IMR-90 (cell line): ENCODE measurements around the gene BMP7. TPM values are rescaled to one million over a fixed set of nuclear protein-coding genes. Genes with fewer than 3 reads are reported as not detected.

Experiments used
- ATAC-seq: fragments of 200-7000 bp; cut with Tn5 transposase; 2 replicates; pipeline ENCODE4 v1.9.1; 2020; ENCODE audit warnings: low read depth, mild to moderate bottlenecking, moderate library complexity
- BruUV-seq: library from RNA; stranded (reverse); fragments of 400-500 nt; replicated peaks from 2 replicates; lab custom pipeline; 2021; lab: Mats Ljungman, UMichigan
- CTCF ChIA-PET: fragments of 300-600 bp; formaldehyde crosslinking; extraction: SDS; loops from one replicate; lab custom pipeline; 2021; ENCODE audit warnings: antibody characterized with exemption; lab: Yijun Ruan, JAX
- POLR2A ChIA-PET: fragments of 300-600 bp; sonication (Branson Sonifier 250); formaldehyde crosslinking; loops from one replicate; lab custom pipeline; 2022; ENCODE audit warnings: antibody characterized with exemption; ENCODE audit not compliant: unreplicated experiment; lab: Charles Lee
- DNase-seq: peaks from one replicate; pipeline ENCODE4 v3.0.0; 2013
- H2AFZ ChIP-seq: replicated peaks from 2 replicates; pipeline ENCODE3; 2013; ENCODE audit warnings: low read length, mild to moderate bottlenecking; ENCODE audit not compliant: poor library complexity
- H2AK5ac ChIP-seq: 2 replicates; pipeline ENCODE4 v1.6.1; 2013; ENCODE audit warnings: low read depth, low read length, inconsistent platforms
- H2AK9ac ChIP-seq: replicated peaks from 2 replicates; pipeline ENCODE3; 2013; ENCODE audit warnings: mild to moderate bottlenecking, low read depth, low read length, moderate library complexity; ENCODE audit not compliant: poor library complexity
- H2BK120ac ChIP-seq: 2 replicates; pipeline ENCODE4 v1.6.1; 2013; ENCODE audit warnings: low read depth, low read length, inconsistent platforms
- H2BK15ac ChIP-seq: 3 replicates; pipeline ENCODE4 v1.6.1; 2013; ENCODE audit warnings: low read depth, low read length, inconsistent platforms
- H2BK20ac ChIP-seq: 2 replicates; pipeline ENCODE4 v1.6.1; 2013; ENCODE audit warnings: low read depth, mild to moderate bottlenecking, inconsistent platforms, low read length, moderate library complexity
- H2BK5ac ChIP-seq: 2 replicates; pipeline ENCODE4 v1.6.1; 2013; ENCODE audit warnings: mild to moderate bottlenecking, low read depth, low read length, inconsistent platforms; ENCODE audit not compliant: poor library complexity, severe bottlenecking
- H3K14ac ChIP-seq: replicated peaks from 2 replicates; pipeline ENCODE4 v1.6.1; 2013; ENCODE audit warnings: low read depth, low read length, inconsistent platforms
- H3K18ac ChIP-seq: 2 replicates; pipeline ENCODE4 v1.6.1; 2013; ENCODE audit warnings: low read depth, low read length, control low read depth
- H3K23ac ChIP-seq: 2 replicates; pipeline ENCODE4 v1.6.1; 2013; ENCODE audit warnings: low read depth, low read length, inconsistent platforms
- H3K27ac ChIP-seq: 2 replicates; pipeline ENCODE4 v1.5.1; 2013; ENCODE audit warnings: mild to moderate bottlenecking, control low read depth, low read length; ENCODE audit not compliant: insufficient read depth
- H3K27me3 ChIP-seq: 2 replicates; pipeline ENCODE4 v1.6.1; 2013; ENCODE audit warnings: low read length; ENCODE audit not compliant: control insufficient read depth, insufficient read depth
- H3K36me3 ChIP-seq: 2 replicates; pipeline ENCODE4 v1.6.1; 2013; ENCODE audit warnings: low read length, mixed read lengths; ENCODE audit not compliant: control insufficient read depth, insufficient read depth
- H3K4ac ChIP-seq: 2 replicates; pipeline ENCODE4 v1.6.1; 2013; ENCODE audit warnings: low read depth, low read length, inconsistent platforms
- H3K4me1 ChIP-seq: 2 replicates; pipeline ENCODE4 v1.6.1; 2013; ENCODE audit warnings: low read length, mixed read lengths; ENCODE audit not compliant: control insufficient read depth, insufficient read depth
- H3K4me2 ChIP-seq: 2 replicates; pipeline ENCODE4 v1.6.1; 2013; ENCODE audit warnings: low read depth, mild to moderate bottlenecking, control low read depth, low read length, moderate library complexity
- H3K4me3 ChIP-seq: 2 replicates; pipeline ENCODE4 v1.5.1; 2013; ENCODE audit warnings: low read depth, mild to moderate bottlenecking, control low read depth, low read length, moderate library complexity; ENCODE audit not compliant: insufficient read depth
- H3K56ac ChIP-seq: 2 replicates; pipeline ENCODE4 v1.6.1; 2013; ENCODE audit warnings: low read length, inconsistent platforms; ENCODE audit not compliant: insufficient read depth; ENCODE audit errors: extremely low read depth
- H3K79me1 ChIP-seq, 2 experiments: 2 replicates each; pipeline ENCODE4 v1.6.1; 2013; ENCODE audit warnings: low read length in 2 of 2, inconsistent platforms in 1 of 2, low read depth in 1 of 2
- H3K9ac ChIP-seq: 2 replicates; pipeline ENCODE4 v1.6.1; 2013; ENCODE audit warnings: low read depth, low read length, control low read depth
- H3K9me1 ChIP-seq: 2 replicates; pipeline ENCODE4 v1.6.1; 2013; ENCODE audit warnings: low read length, inconsistent platforms; ENCODE audit not compliant: insufficient read depth
- H3K9me3 ChIP-seq: 2 replicates; pipeline ENCODE4 v1.6.1; 2013; ENCODE audit warnings: low read length; ENCODE audit not compliant: control insufficient read depth, insufficient read depth
- H4K20me1 ChIP-seq: 2 replicates; pipeline ENCODE4 v1.6.1; 2013; ENCODE audit warnings: low read length, inconsistent platforms; ENCODE audit not compliant: insufficient read depth
- H4K5ac ChIP-seq: 2 replicates; pipeline ENCODE4 v1.6.1; 2013; ENCODE audit warnings: mild to moderate bottlenecking, low read depth, low read length, control low read depth
- H4K8ac ChIP-seq, 2 experiments: 2 replicates each; pipeline ENCODE4 v1.6.1; 2013; ENCODE audit warnings: low read depth in 2 of 2, low read length in 2 of 2, control low read depth in 1 of 2, inconsistent platforms in 1 of 2
- H4K91ac ChIP-seq: 2 replicates; pipeline ENCODE4 v1.6.1; 2013; ENCODE audit warnings: low read depth, low read length, inconsistent platforms; ENCODE audit not compliant: insufficient read depth
- BHLHE40 ChIP-seq: fragments of 150-350 bp; IDR thresholded peaks from 2 replicates; pipeline ENCODE4 v1.6.1; 2016; ENCODE audit warnings: mild to moderate bottlenecking, low read depth, low read length
- CEBPB ChIP-seq: IDR thresholded peaks from 2 replicates; pipeline ENCODE4 v1.6.1; 2012; ENCODE audit warnings: low read depth, low read length, improper control_type of control experiment
- CHD1 ChIP-seq: IDR thresholded peaks from 2 replicates; pipeline ENCODE4 v1.6.1; 2012; ENCODE audit warnings: low read depth, low read length, improper control_type of control experiment
- FOS ChIP-seq: fragments of 150-350 bp; IDR thresholded peaks from 2 replicates; pipeline ENCODE4 v1.6.1; 2016; ENCODE audit warnings: low read depth, low read length
- MAFK ChIP-seq: IDR thresholded peaks from 2 replicates; pipeline ENCODE4 v1.6.1; 2012; ENCODE audit warnings: low read depth, low read length, improper control_type of control experiment
- MAZ ChIP-seq: IDR thresholded peaks from 2 replicates; pipeline ENCODE4 v1.6.1; 2012; ENCODE audit warnings: low read depth, mild to moderate bottlenecking, low read length, improper control_type of control experiment, moderate library complexity, borderline replicate concordance
- MXI1 ChIP-seq: IDR thresholded peaks from 2 replicates; pipeline ENCODE4 v1.6.1; 2012; ENCODE audit warnings: low read depth, mild to moderate bottlenecking, low read length, moderate library complexity, borderline replicate concordance
- NFE2L2 ChIP-seq: fragments of 150-350 bp; IDR thresholded peaks from 2 replicates; pipeline ENCODE4 v1.6.1; 2016; ENCODE audit warnings: low read depth, mild to moderate bottlenecking, low read length
- POLR2A ChIP-seq: IDR thresholded peaks from 2 replicates; pipeline ENCODE4 v1.6.1; 2012; ENCODE audit warnings: mild to moderate bottlenecking, low read depth, low read length
- RAD21 ChIP-seq: IDR thresholded peaks from 2 replicates; pipeline ENCODE4 v1.6.1; 2012; ENCODE audit warnings: low read length, improper control_type of control experiment
- RCOR1 ChIP-seq: IDR thresholded peaks from 2 replicates; pipeline ENCODE4 v1.6.1; 2012; ENCODE audit warnings: mild to moderate bottlenecking, low read length, improper control_type of control experiment; ENCODE audit not compliant: insufficient replicate concordance
- RFX5 ChIP-seq: IDR thresholded peaks from 2 replicates; pipeline ENCODE4 v1.8.0; 2012; ENCODE audit warnings: low read depth, mild to moderate bottlenecking, low read length, moderate library complexity
- SMC3 ChIP-seq: fragments of 150-350 bp; IDR thresholded peaks from 2 replicates; pipeline ENCODE4 v1.6.1; 2016; ENCODE audit warnings: low read depth, mild to moderate bottlenecking, antibody characterized with exemption, low read length, moderate library complexity
- WGBS, 2 experiments: methylation state at CpG; one replicate each; pipeline versions ENCODE4 v1.1.5 to v1.1.7; 2013; ENCODE audit warnings: missing lambda C conversion rate in 2 of 2; ENCODE audit not compliant: insufficient read length in 1 of 2; ENCODE audit errors: extremely low coverage in 2 of 2; 5-methylcytosine and 5-hydroxymethylcytosine counted together
- dilution Hi-C: fragments of 300-500 bp; cut with HindIII; formaldehyde crosslinking; loops from one replicate; pipeline ENCODE4 v1.14.3; 2018; ENCODE audit warnings: low sequenced_read_pairs; ENCODE audit not compliant: unreplicated experiment
- in situ Hi-C: fragments of 300-500 bp; cut with MboI; formaldehyde crosslinking; loops from 3 replicates; pipeline ENCODE4 v1.14.3; 2019; ENCODE audit warnings: low sequenced_read_pairs, inconsistent platforms, mixed read lengths
- intact Hi-C: fragments of 100-400 bp; cut with micrococcal nuclease; formaldehyde crosslinking; loops from 2 replicates; pipeline ENCODE4 v1.10.0; 2022
- polyA plus RNA-seq, 3 experiments: library from polyadenylated mRNA; depleted of rRNA; stranded (reverse); fragments of >200 nt; gene quantifications; 2 replicates each; pipeline ENCODE4 v1.2.3, GENCODE V29; 2012; ENCODE audit warnings: low replicate concordance in 1 of 3
- total RNA-seq: library from RNA; depleted of rRNA; stranded (reverse); fragments of >200 nt; gene quantifications from 2 replicates; pipeline ENCODE4 v1.2.3, GENCODE V29; 2012
- TF ChIP-seq, protein P1 (sequence below): fragments of 150-350 bp; IDR thresholded peaks from 2 replicates; pipeline ENCODE4 v1.6.1; 2017; ENCODE audit warnings: mild to moderate bottlenecking, antibody characterized with exemption, low read length, low read depth
- TF ChIP-seq, protein P2 (sequence below): conservative IDR thresholded peaks from 2 replicates; pipeline ENCODE4 v1.5.1; 2012; ENCODE audit warnings: mild to moderate bottlenecking, low read depth, low read length, improper control_type of control experiment
- TF ChIP-seq, protein P3 (sequence below): fragments of 150-350 bp; IDR thresholded peaks from 2 replicates; pipeline ENCODE4 v1.6.1; 2016; ENCODE audit warnings: low read depth, mild to moderate bottlenecking, low read length, moderate library complexity, borderline replicate concordance

BMP7 gene
- total and polyA plus RNA-seq, 2 of the 4 experiments (the other 2 are of a cell fraction), result not detected

DNA sequence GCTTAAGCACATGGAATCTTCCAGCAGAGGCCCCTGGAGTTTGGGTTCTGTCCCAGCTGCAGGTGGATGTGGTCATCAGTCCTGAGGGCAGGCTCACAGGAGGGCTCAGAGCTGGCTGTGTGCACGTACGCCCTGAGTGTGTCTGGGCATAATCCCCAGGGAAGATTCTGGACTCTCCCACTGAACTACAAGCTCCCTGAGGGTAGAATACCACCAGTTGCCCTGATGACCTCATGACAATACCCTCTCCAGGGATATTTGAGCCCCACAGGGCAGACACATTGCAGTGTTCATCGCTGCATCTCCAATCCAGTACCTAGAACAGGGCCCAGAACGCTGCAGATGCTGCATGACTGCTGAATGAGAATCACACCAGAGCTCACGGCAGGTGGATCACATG is 92.5 kb downstream of the BMP7 start:
- 67% methylated on average over 3 of the region's 5 CpGs; no CpG with 5 or more reads in 1 of the 2 experiments for WGBS, 2 experiments
- no peak for ATAC-seq
- in situ Hi-C loops (no loop called here), dilution Hi-C loops (no loop called here), intact Hi-C loops (no loop called here)
- DNase-seq, result no peak
- ChIA-PET POLR2A (no interaction called here), CTCF (no interaction called here)
- no TSS peak for BruUV-seq
- H3K18ac ChIP-seq, result no peak overlapping the region
- no peak overlapping the region for H3K27ac ChIP-seq
- no peak overlapping the region for H4K91ac ChIP-seq
- H2BK20ac ChIP-seq, result no peak overlapping the region
- no peak overlapping the region for H2BK5ac ChIP-seq
- H3K4ac ChIP-seq, result no peak overlapping the region
- H3K9me3 ChIP-seq, result peaks cover 28% of the 10 kb centered on the region
- H3K79me1 ChIP-seq, result no peaks in the 10 kb centered on the region
- no peaks in the 10 kb centered on the region for H3K27me3 ChIP-seq
- no peak overlapping the region for H3K4me3 ChIP-seq
- H3K9me1 ChIP-seq, result no peaks in the 10 kb centered on the region
- no peak overlapping the region for H4K5ac ChIP-seq
- H3K9ac ChIP-seq, result no peak overlapping the region
- H3K4me2 ChIP-seq, result no peak overlapping the region
- no peaks in the 10 kb centered on the region for H3K4me1 ChIP-seq
- no peaks in the 10 kb centered on the region for H4K20me1 ChIP-seq
- no peak overlapping the region for H2AFZ ChIP-seq
- no peak overlapping the region for H3K14ac ChIP-seq
- H4K8ac ChIP-seq, result no peak overlapping the region
- no peak overlapping the region for H3K23ac ChIP-seq
- no peak overlapping the region for H2AK9ac ChIP-seq
- H3K56ac ChIP-seq, result no peak overlapping the region
- H3K36me3 ChIP-seq, result no peaks in the 10 kb centered on the region
- H2BK120ac ChIP-seq, result no peak overlapping the region
- no peak overlapping the region for H2AK5ac ChIP-seq
- no peak overlapping the region for H2BK15ac ChIP-seq
- no peak for TF ChIP-seq CEBPB
- no peak for TF ChIP-seq CHD1
- no peak for TF ChIP-seq FOS
- no peak for TF ChIP-seq NFE2L2
- no peak for TF ChIP-seq SMC3
- TF ChIP-seq POLR2A, result no peak
- no peak for TF ChIP-seq RFX5
- no peak for TF ChIP-seq MXI1
- TF ChIP-seq, protein P1, sequence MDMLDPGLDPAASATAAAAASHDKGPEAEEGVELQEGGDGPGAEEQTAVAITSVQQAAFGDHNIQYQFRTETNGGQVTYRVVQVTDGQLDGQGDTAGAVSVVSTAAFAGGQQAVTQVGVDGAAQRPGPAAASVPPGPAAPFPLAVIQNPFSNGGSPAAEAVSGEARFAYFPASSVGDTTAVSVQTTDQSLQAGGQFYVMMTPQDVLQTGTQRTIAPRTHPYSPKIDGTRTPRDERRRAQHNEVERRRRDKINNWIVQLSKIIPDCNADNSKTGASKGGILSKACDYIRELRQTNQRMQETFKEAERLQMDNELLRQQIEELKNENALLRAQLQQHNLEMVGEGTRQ, result no peak
- TF ChIP-seq, protein P2, sequence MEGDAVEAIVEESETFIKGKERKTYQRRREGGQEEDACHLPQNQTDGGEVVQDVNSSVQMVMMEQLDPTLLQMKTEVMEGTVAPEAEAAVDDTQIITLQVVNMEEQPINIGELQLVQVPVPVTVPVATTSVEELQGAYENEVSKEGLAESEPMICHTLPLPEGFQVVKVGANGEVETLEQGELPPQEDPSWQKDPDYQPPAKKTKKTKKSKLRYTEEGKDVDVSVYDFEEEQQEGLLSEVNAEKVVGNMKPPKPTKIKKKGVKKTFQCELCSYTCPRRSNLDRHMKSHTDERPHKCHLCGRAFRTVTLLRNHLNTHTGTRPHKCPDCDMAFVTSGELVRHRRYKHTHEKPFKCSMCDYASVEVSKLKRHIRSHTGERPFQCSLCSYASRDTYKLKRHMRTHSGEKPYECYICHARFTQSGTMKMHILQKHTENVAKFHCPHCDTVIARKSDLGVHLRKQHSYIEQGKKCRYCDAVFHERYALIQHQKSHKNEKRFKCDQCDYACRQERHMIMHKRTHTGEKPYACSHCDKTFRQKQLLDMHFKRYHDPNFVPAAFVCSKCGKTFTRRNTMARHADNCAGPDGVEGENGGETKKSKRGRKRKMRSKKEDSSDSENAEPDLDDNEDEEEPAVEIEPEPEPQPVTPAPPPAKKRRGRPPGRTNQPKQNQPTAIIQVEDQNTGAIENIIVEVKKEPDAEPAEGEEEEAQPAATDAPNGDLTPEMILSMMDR, result no peak
- no peak for TF ChIP-seq RCOR1
- TF ChIP-seq, protein P3, sequence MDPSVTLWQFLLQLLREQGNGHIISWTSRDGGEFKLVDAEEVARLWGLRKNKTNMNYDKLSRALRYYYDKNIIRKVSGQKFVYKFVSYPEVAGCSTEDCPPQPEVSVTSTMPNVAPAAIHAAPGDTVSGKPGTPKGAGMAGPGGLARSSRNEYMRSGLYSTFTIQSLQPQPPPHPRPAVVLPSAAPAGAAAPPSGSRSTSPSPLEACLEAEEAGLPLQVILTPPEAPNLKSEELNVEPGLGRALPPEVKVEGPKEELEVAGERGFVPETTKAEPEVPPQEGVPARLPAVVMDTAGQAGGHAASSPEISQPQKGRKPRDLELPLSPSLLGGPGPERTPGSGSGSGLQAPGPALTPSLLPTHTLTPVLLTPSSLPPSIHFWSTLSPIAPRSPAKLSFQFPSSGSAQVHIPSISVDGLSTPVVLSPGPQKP, result no peak
- no peak for TF ChIP-seq RAD21
- no peak for TF ChIP-seq BHLHE40
- no peak for TF ChIP-seq MAZ
- TF ChIP-seq MAFK, result no peak
